Measurements from ENCODE around the gene DNASE1L1. TPM values are rescaled to one million over a fixed set of nuclear protein-coding genes. Genes with fewer than 3 reads are reported as not detected.
"Not testable (repeated sequence)": the region's sequence is repeated elsewhere in the genome, so short reads cannot be mapped to it uniquely, and the experiment has no call there.

DNASE1L1 gene
- total and polyA plus RNA-seq, 2 donors (not counting 1 experiment from before 2014, with no cell fraction given) = 24.6 to 49.2 TPM

- no peak for ATAC-seq (ENCODE audit: low read depth)
- DNase-seq = no peak
- peak overlapping the region; percentile 20 for H3K27ac Mint-ChIP-seq
- ChIA-PET CTCF (no interaction called here), POLR2A (interaction anchor here (0.5 to 0.6 kb wide), 2 partner anchors 100 to 308 kb away, joined by 4 read pairs; no protein-coding TSS in a partner anchor)
- Histone ChIP-seq H3K36me3 (replicated peaks in 1 of 2; ENCODE audit: control extremely low read depth in 1 of 2, control insufficient read depth in 1 of 2, extremely low read depth in 1 of 2, insufficient read depth in 2 of 2, low read length in 1 of 2) (peaks cover 0 to 24% of the 10 kb centered on the region in 2 experiments), H3K9me3 (ENCODE audit: control extremely low read depth in 1 of 3, control insufficient read depth in 2 of 3, insufficient read depth in 1 of 3, low read length in 2 of 3) (no peaks in the 10 kb centered on the region), H3K4me3 (ENCODE audit: control extremely low read depth in 1 of 5, extremely low read depth in 1 of 5, insufficient read depth in 1 of 5, low read depth in 2 of 5, low read length in 4 of 5) (no peak overlapping the region), H2AFZ (ENCODE audit: insufficient read depth, low read depth, low read length, poor library complexity, severe bottlenecking) (no peak overlapping the region), H3K9ac (ENCODE audit: low read length) (no peak overlapping the region), H4K20me1 (ENCODE audit: control insufficient read depth, insufficient read depth, low read length, poor library complexity, severe bottlenecking) (peaks cover 30% of the 10 kb centered on the region), H3K27ac (ENCODE audit: low read length in 2 of 2) (no peak overlapping the region), H3K27me3 (replicated peaks in 1 of 4; ENCODE audit: control extremely low read depth in 1 of 4, control insufficient read depth in 3 of 4, insufficient read depth in 4 of 4, low read length in 3 of 4) (no peaks in the 10 kb centered on the region), H3K4me1 (ENCODE audit: control insufficient read depth in 2 of 2, insufficient read depth in 2 of 2, low read length in 2 of 2) (peaks cover 12 to 20% of the 10 kb centered on the region in 2 donors), H3K4me2 (replicated peaks; ENCODE audit: low read depth, low read length, poor library complexity, severe bottlenecking) (no peak overlapping the region), H3K79me2 (ENCODE audit: control insufficient read depth, insufficient read depth, low read length) (no peaks in the 10 kb centered on the region)
- H3K4me1 Mint-ChIP-seq = peaks cover 17% of the 10 kb centered on the region
- no peaks in the 10 kb centered on the region for H3K27me3 Mint-ChIP-seq
- no peaks in the 10 kb centered on the region for H3K9me3 Mint-ChIP-seq (ENCODE audit: insufficient read depth)
- no peak for TF ChIP-seq EZH2 (IDR thresholded peaks at IDR 0.05; ENCODE audit: borderline replicate concordance, insufficient read depth, low read depth, low read length, poor library complexity, severe bottlenecking)
- no peak for TF ChIP-seq CTCF (IDR thresholded peaks at IDR 0.05)
- peak overlapping the region; percentile 26 for H3K4me3 Mint-ChIP-seq
- 73% methylated on average over 2 of the region's 6 CpGs for WGBS (ENCODE audit: insufficient coverage)
- intact Hi-C loops (cut with micrococcal nuclease) = no loop called here
Observed at GRCh38 chrX:154401045-154401799, 7.8 kb downstream of the DNASE1L1 start.

GRCh38 chrX:154400369-154400817, 8.7 kb downstream of the DNASE1L1 start:
- H3K9me3 ChIP-seq (ENCODE audit: control extremely low read depth in 1 of 3, control insufficient read depth in 2 of 3, insufficient read depth in 1 of 3, low read length in 2 of 3); H3K9ac ChIP-seq (ENCODE audit: low read length); H3K27ac ChIP-seq (ENCODE audit: low read length in 2 of 2); DNase-seq; H2AFZ ChIP-seq (ENCODE audit: insufficient read depth, low read depth, low read length, poor library complexity, severe bottlenecking); H3K4me2 ChIP-seq (replicated peaks; ENCODE audit: low read depth, low read length, poor library complexity, severe bottlenecking); H3K27me3 ChIP-seq (replicated peaks in 1 of 4; ENCODE audit: control extremely low read depth in 1 of 4, control insufficient read depth in 3 of 4, insufficient read depth in 4 of 4, low read length in 3 of 4); intact Hi-C loops (cut with micrococcal nuclease); H3K9me3 Mint-ChIP-seq (ENCODE audit: insufficient read depth); H3K4me3 ChIP-seq (ENCODE audit: control extremely low read depth in 1 of 5, extremely low read depth in 1 of 5, insufficient read depth in 1 of 5, low read depth in 2 of 5, low read length in 4 of 5); ATAC-seq (ENCODE audit: low read depth); H3K27me3 Mint-ChIP-seq; H3K79me2 ChIP-seq (ENCODE audit: control insufficient read depth, insufficient read depth, low read length): not testable (repeated sequence)
- H3K4me1 ChIP-seq (ENCODE audit: control insufficient read depth in 2 of 2, insufficient read depth in 2 of 2, low read length in 2 of 2) = peaks cover 12 to 20% of the 10 kb centered on the region in 2 donors
- peaks cover 0 to 24% of the 10 kb centered on the region in 2 experiments for H3K36me3 ChIP-seq (replicated peaks in 1 of 2; ENCODE audit: control extremely low read depth in 1 of 2, control insufficient read depth in 1 of 2, extremely low read depth in 1 of 2, insufficient read depth in 2 of 2, low read length in 1 of 2)
- peaks cover 17% of the 10 kb centered on the region for H3K4me1 Mint-ChIP-seq
- peaks cover 30% of the 10 kb centered on the region for H4K20me1 ChIP-seq (ENCODE audit: control insufficient read depth, insufficient read depth, low read length, poor library complexity, severe bottlenecking)
- H3K27ac Mint-ChIP-seq = peak overlapping the region; percentile 20
- H3K4me3 Mint-ChIP-seq = peak overlapping the region; percentile 16
- WGBS (ENCODE audit: insufficient coverage) = no CpG with 5 or more reads among the region's 6 CpGs
- POLR2A ChIA-PET = interaction anchor here (1.0 to 3.4 kb wide), 4 partner anchors 10 to 57 kb away, joined by 3 to 31 read pairs (median 4); partner anchors contain the start of genes ATP6AP1, DNASE1L1, PLXNA3 and TAFAZZIN
- CTCF ChIA-PET = interaction anchor here (1.1 to 3.2 kb wide), 2 partner anchors 127 to 133 kb away, joined by 3 to 17 read pairs; no protein-coding TSS in a partner anchor

Data from B cell (primary cell).